HG03469 (cell line): ENCODE measurements around the gene CNST.
"Not testable (repeated sequence)": the region's sequence is repeated elsewhere in the genome, so short reads cannot be mapped to it uniquely, and the experiment has no call there.

Source experiments
- ATAC-seq: cut with Tn5 transposase; IDR thresholded peaks from one replicate; pipeline ENCODE4 v1.9.1; 2021; ENCODE audit warnings: mild to moderate bottlenecking, moderate library complexity, moderate number of reproducible peaks; ENCODE audit not compliant: unreplicated experiment

The CNST gene

GRCh38 chr1:246698466-246699094 is 132.3 kb downstream of the CNST start:
- no peak for ATAC-seq

GRCh38 chr1:246699095-246699735 is 133.0 kb downstream of the CNST start:
- ATAC-seq = peak; percentile 79

GRCh38 chr1:246703581-246703980 is 137.3 kb downstream of the CNST start:
- no peak for ATAC-seq

- no peak for ATAC-seq
Observed at GRCh38 chr1:246705368-246705767, 139.1 kb downstream of the CNST start.

GRCh38 chr1:246708166-246708565 is 141.9 kb downstream of the CNST start:
- no peak for ATAC-seq

- no peak for ATAC-seq
Observed at GRCh38 chr1:246709196-246709595, 142.9 kb downstream of the CNST start.

GRCh38 chr1:246709835-246710234 is 143.6 kb downstream of the CNST start:
- no peak for ATAC-seq

- ATAC-seq = no peak
Observed at GRCh38 chr1:246711548-246712003, 145.3 kb downstream of the CNST start.

GRCh38 chr1:246712428-246712827 is 146.2 kb downstream of the CNST start:
- not testable (repeated sequence) for ATAC-seq
